PC-3 (cell line): ENCODE data around the gene WDFY1. TPM values are rescaled to one million over a fixed set of nuclear protein-coding genes. Genes with fewer than 3 reads are reported as not detected.

Source experiments
- ATAC-seq: fragments of 200-7000 bp; cut with Tn5 transposase; 2 replicates; pipeline ENCODE4 v1.9.1; 2020; ENCODE audit warnings: mild to moderate bottlenecking, moderate library complexity
- BruUV-seq: library from RNA; stranded (reverse); fragments of 400-500 nt; replicated peaks from 2 replicates; lab custom pipeline; 2021; lab: Mats Ljungman, UMichigan
- CTCF ChIA-PET: fragments of 300-600 bp; sonication (Branson Sonifier 250); formaldehyde crosslinking; loops from one replicate; lab custom pipeline; 2022; ENCODE audit warnings: antibody characterized with exemption; lab: Charles Lee
- POLR2A ChIA-PET: fragments of 300-600 bp; sonication (Branson Sonifier 250); formaldehyde crosslinking; loops from one replicate; lab custom pipeline; 2022; ENCODE audit warnings: antibody characterized with exemption; ENCODE audit not compliant: unreplicated experiment; lab: Charles Lee
- DNase-seq: peaks from one replicate; pipeline ENCODE4 v3.0.0-alpha.2; 2015
- H2AFZ ChIP-seq: fragments of 300-600 bp; sonication (generic); 2 replicates; pipeline ENCODE4 v1.6.0; 2016; ENCODE audit warnings: antibody characterized with exemption, low read length
- H3F3A ChIP-seq: fragments of 300-600 bp; sonication (generic); one replicate; pipeline ENCODE4 v1.6.0; 2017; ENCODE audit warnings: antibody characterized with exemption, low read length, control low read depth, mild to moderate bottlenecking; ENCODE audit not compliant: unreplicated experiment
- H3K27ac ChIP-seq: fragments of 300-600 bp; sonication (generic); 2 replicates; pipeline ENCODE4 v1.5.1; 2016; ENCODE audit warnings: mild to moderate bottlenecking, low read length
- H3K27me3 ChIP-seq: fragments of 300-600 bp; sonication (generic); 2 replicates; pipeline ENCODE4 v1.6.1; 2016; ENCODE audit warnings: low read length, mixed read lengths
- H3K36me3 ChIP-seq: fragments of 300-600 bp; sonication (generic); 2 replicates; pipeline ENCODE4 v1.6.1; 2016; ENCODE audit warnings: low read depth, mixed run types, low read length, mixed read lengths
- H3K4me1 ChIP-seq: fragments of 300-600 bp; sonication (generic); 2 replicates; pipeline ENCODE4 v1.5.1; 2016; ENCODE audit warnings: low read length; ENCODE audit not compliant: insufficient read depth
- H3K4me2 ChIP-seq: fragments of 300-600 bp; sonication (generic); 2 replicates; pipeline ENCODE4 v1.6.0; 2016; ENCODE audit warnings: low read length
- H3K4me3 ChIP-seq: fragments of 300-600 bp; sonication (generic); 2 replicates; pipeline ENCODE4 v1.5.1; 2016; ENCODE audit warnings: mild to moderate bottlenecking, low read length, mixed read lengths
- H3K79me2 ChIP-seq: fragments of 300-600 bp; sonication (generic); 2 replicates; pipeline ENCODE4 v1.6.1; 2017; ENCODE audit warnings: low read length, mixed read lengths
- H3K9ac ChIP-seq: fragments of 300-600 bp; sonication (generic); 2 replicates; pipeline ENCODE4 v1.6.0; 2016; ENCODE audit warnings: mild to moderate bottlenecking, low read length
- H3K9me2 ChIP-seq: fragments of 300-600 bp; sonication (generic); replicated peaks from 2 replicates; pipeline ENCODE4 v1.6.1; 2016; ENCODE audit warnings: mixed run types, low read length, mixed read lengths
- H3K9me3 ChIP-seq: fragments of 300-600 bp; sonication (generic); 2 replicates; pipeline ENCODE4 v1.6.1; 2016; ENCODE audit warnings: low read length, mixed read lengths
- H4K20me1 ChIP-seq: fragments of 300-600 bp; sonication (generic); 2 replicates; pipeline ENCODE4 v1.6.1; 2016; ENCODE audit warnings: low read length, mixed read lengths
- EZH2 ChIP-seq: fragments of 300-600 bp; sonication (generic); IDR thresholded peaks from one replicate; pipeline ENCODE4 v1.6.1; 2017; ENCODE audit warnings: antibody characterized with exemption, mild to moderate bottlenecking, low read length; ENCODE audit not compliant: unreplicated experiment
- EZH2phosphoT487 ChIP-seq: fragments of 300-600 bp; sonication (generic); IDR thresholded peaks from 2 replicates; pipeline ENCODE4 v1.6.1; 2018; ENCODE audit warnings: mild to moderate bottlenecking, antibody characterized with exemption, low read length, borderline replicate concordance
- intact Hi-C: fragments of 100-400 bp; cut with micrococcal nuclease; formaldehyde crosslinking; loops from 2 replicates; pipeline ENCODE4 v1.9.0; 2023
- total RNA-seq: library from RNA; depleted of rRNA; stranded (reverse); fragments of >200 nt; gene quantifications from 2 replicates; pipeline ENCODE4 v1.2.3, GENCODE V29; 2014
- TF ChIP-seq, protein P1 (sequence below): fragments of 300-600 bp; sonication (generic); conservative IDR thresholded peaks from 2 replicates; pipeline ENCODE4 v1.5.1; 2017; ENCODE audit warnings: antibody characterized with exemption, low read depth, mild to moderate bottlenecking, low read length

Gene WDFY1
- total RNA-seq, 1 experiment from 2014 or later, result 47.7 TPM

DNA sequence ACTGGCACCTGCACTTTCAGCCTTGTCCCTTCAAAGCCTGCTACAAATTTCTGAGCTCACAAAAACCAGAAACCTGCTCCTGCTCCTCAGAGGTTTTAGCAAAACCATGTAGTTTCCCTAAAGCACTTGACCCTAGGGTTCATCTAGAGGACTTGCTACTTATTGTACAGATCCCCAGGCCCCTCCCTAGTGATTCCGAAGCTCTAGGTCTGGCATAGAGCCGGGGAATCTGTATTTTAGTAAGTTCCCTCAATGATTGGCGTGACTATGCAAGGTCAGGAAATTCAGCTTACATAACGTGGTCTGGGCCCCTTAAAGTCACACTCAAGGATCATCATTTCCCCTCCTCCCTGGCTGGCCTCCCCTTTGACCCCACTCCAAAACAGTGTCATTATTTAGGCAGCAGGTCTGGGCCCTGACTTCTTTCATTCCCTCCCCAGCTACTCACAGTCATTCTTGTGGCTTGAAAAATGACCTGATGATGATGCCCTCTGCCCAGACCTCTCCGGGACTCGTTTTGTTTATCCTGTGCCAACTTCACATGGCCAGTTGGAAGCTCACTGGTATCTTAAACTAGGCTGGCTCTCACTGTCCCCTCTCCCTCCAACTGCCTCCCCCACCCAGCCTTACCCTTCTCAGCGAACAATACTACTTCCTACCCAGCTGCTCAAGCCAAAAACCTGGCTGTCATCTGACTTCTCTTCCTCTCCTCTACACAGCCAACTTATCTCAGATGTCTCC, 36.0 kb downstream of the WDFY1 start:
- H3K4me2 ChIP-seq, result no peak overlapping the region
- no peak overlapping the region for H3K4me3 ChIP-seq
- ATAC-seq (no peak), DNase-seq (no peak)
- peaks cover 9% of the 10 kb centered on the region; the same call in 1 of the 2 replicates for H3K36me3 ChIP-seq
- no peaks in the 10 kb centered on the region for H3K79me2 ChIP-seq
- 0 out of 2 replicates have a peak, but pooled peaks cover 6% of the 10 kb centered on the region for H4K20me1 ChIP-seq
- intact Hi-C loops, result no loop called here
- H2AFZ ChIP-seq, result no peak overlapping the region
- POLR2A ChIA-PET, result no interaction called here
- no peak overlapping the region for H3K27ac ChIP-seq
- H3K9me3 ChIP-seq, result no peaks in the 10 kb centered on the region
- no peaks in the 10 kb centered on the region for H3K9me2 ChIP-seq
- no peaks in the 10 kb centered on the region for H3K4me1 ChIP-seq
- no peak overlapping the region for H3K9ac ChIP-seq
- no peaks in the 10 kb centered on the region for H3F3A ChIP-seq
- no peaks in the 10 kb centered on the region for H3K27me3 ChIP-seq
- CTCF ChIA-PET, result no interaction called here
- no TSS peak for BruUV-seq
- TF ChIP-seq, protein P1, sequence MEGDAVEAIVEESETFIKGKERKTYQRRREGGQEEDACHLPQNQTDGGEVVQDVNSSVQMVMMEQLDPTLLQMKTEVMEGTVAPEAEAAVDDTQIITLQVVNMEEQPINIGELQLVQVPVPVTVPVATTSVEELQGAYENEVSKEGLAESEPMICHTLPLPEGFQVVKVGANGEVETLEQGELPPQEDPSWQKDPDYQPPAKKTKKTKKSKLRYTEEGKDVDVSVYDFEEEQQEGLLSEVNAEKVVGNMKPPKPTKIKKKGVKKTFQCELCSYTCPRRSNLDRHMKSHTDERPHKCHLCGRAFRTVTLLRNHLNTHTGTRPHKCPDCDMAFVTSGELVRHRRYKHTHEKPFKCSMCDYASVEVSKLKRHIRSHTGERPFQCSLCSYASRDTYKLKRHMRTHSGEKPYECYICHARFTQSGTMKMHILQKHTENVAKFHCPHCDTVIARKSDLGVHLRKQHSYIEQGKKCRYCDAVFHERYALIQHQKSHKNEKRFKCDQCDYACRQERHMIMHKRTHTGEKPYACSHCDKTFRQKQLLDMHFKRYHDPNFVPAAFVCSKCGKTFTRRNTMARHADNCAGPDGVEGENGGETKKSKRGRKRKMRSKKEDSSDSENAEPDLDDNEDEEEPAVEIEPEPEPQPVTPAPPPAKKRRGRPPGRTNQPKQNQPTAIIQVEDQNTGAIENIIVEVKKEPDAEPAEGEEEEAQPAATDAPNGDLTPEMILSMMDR, result no peak
- no peak for TF ChIP-seq EZH2

DNA sequence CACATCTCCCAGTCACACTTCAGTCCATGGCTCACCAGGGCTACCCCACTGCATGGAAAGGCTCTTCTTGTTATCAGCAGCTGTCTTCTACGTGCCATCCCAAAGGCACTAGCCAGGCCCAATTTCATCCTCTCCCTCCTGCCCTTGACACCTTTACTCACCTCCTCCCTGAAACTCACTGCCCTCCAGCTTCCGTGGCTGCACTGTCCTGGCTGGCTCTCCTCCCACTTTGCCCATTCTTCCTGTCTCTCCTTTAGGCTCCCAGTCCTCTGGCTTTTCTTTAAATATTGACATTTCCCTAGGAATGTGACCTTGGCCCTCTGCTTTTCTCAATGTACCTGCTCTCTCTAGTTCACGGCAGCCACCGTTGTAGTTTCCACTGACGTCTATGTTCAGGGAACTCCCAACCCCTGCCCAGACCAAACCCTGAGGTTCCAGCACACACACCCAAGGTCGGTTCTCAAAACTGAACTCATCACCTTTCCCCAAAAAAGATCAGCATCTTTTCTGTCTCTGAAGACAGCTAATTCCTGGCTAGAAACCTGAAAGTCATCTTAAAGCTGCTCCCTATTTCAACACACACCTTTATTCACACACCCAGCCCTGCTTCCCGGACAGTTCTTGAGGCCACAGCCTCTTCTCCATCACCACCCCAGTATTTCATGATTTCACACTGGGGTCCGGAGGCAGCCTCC, 36.7 kb downstream of the WDFY1 start:
- peaks cover 9% of the 10 kb centered on the region; the same call in 1 of the 2 replicates for H3K36me3 ChIP-seq
- no peaks in the 10 kb centered on the region for H3K9me2 ChIP-seq
- POLR2A ChIA-PET, result no interaction called here
- BruUV-seq, result no TSS peak
- H4K20me1 ChIP-seq, result 0 out of 2 replicates have a peak, but pooled peaks cover 6% of the 10 kb centered on the region
- H3K27ac ChIP-seq, result no peak overlapping the region
- no peaks in the 10 kb centered on the region for H3K27me3 ChIP-seq
- intact Hi-C loops, result no loop called here
- no peaks in the 10 kb centered on the region for H3F3A ChIP-seq
- ATAC-seq (no peak), DNase-seq (no peak)
- H3K4me3 ChIP-seq, result no peak overlapping the region
- no peaks in the 10 kb centered on the region for H3K4me1 ChIP-seq
- no peak overlapping the region for H3K4me2 ChIP-seq
- TF ChIP-seq, protein P1, result no peak
- TF ChIP-seq EZH2phosphoT487, result no peak
- TF ChIP-seq EZH2, result no peak
- H3K9ac ChIP-seq, result no peak overlapping the region
- H2AFZ ChIP-seq, result no peak overlapping the region
- no peaks in the 10 kb centered on the region for H3K79me2 ChIP-seq
- CTCF ChIA-PET, result no interaction called here
- no peaks in the 10 kb centered on the region for H3K9me3 ChIP-seq

DNA sequence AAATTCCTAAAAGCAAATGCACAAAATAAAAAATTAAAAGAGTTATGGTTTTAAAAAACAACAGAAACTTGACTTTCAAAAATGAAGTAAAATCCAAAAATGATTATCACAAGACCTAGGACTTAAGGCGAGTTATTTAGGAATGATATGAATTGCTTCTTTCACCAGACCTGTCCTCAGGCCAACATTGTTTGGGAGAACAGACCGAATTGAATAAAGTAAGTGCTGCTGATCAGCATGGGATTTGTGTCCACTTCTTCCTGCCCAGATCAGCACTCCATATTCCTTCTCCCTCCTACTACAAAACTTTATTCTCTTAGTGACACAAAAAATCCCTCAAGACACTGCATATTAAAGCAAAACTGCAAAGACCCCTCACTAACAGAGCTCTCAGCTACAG, 39.1 kb downstream of the WDFY1 start:
- H3K79me2 ChIP-seq, result no peaks in the 10 kb centered on the region

More for the DNA sequence above, 39.1 kb downstream of the WDFY1 start:
- no peaks in the 10 kb centered on the region for H3K27me3 ChIP-seq
- CTCF ChIA-PET, result no interaction called here
- no peaks in the 10 kb centered on the region for H3K9me3 ChIP-seq
- H3K4me1 ChIP-seq, result no peaks in the 10 kb centered on the region
- peaks cover 12% of the 10 kb centered on the region; the same call in 1 of the 2 replicates for H3K36me3 ChIP-seq
- H2AFZ ChIP-seq, result no peak overlapping the region
- intact Hi-C loops, result no loop called here
- no peak overlapping the region for H3K4me3 ChIP-seq
- no TSS peak for BruUV-seq
- 0 out of 2 replicates have a peak, but pooled peaks cover 6% of the 10 kb centered on the region for H4K20me1 ChIP-seq
- no peaks in the 10 kb centered on the region for H3F3A ChIP-seq
- no peak overlapping the region for H3K4me2 ChIP-seq
- TF ChIP-seq, protein P1, result no peak
- TF ChIP-seq EZH2, result no peak
- no peak for TF ChIP-seq EZH2phosphoT487
- H3K27ac ChIP-seq, result no peak overlapping the region
- no peaks in the 10 kb centered on the region for H3K9me2 ChIP-seq
- ATAC-seq (no peak), DNase-seq (no peak)
- H3K9ac ChIP-seq, result no peak overlapping the region
- POLR2A ChIA-PET, result no interaction called here
